AG08395 (cell line): Measurements from ENCODE around the gene TMEM234.
A peak's percentile ranks its signal among the peaks of the same experiment; 100 is the strongest.

ENCODE experiments used
- DNase-seq: peaks from one replicate; pipeline ENCODE4 v3.0.0; 2012; ENCODE audit warnings: mixed read lengths, low spot score

The TMEM234 gene

DNA sequence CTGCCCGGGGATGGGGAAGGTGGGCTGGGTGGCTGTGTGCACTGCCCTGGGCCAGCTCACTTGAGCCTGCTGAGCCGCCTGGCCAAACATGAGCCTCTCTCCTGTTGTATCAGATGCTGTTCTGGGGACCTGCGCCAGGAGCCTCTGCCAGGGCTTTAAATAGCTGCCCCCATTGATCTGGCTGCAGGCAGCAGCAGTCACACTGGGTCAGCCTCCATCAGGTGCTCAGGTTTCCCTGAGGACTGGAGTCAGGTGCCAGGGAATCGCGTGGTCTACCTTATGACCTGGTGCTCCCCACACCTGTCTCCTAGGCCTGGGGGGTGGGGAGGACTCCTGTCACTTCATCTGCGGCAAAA is 22.5 kb downstream of the TMEM234 start:
- DNase-seq: no peak

DNA sequence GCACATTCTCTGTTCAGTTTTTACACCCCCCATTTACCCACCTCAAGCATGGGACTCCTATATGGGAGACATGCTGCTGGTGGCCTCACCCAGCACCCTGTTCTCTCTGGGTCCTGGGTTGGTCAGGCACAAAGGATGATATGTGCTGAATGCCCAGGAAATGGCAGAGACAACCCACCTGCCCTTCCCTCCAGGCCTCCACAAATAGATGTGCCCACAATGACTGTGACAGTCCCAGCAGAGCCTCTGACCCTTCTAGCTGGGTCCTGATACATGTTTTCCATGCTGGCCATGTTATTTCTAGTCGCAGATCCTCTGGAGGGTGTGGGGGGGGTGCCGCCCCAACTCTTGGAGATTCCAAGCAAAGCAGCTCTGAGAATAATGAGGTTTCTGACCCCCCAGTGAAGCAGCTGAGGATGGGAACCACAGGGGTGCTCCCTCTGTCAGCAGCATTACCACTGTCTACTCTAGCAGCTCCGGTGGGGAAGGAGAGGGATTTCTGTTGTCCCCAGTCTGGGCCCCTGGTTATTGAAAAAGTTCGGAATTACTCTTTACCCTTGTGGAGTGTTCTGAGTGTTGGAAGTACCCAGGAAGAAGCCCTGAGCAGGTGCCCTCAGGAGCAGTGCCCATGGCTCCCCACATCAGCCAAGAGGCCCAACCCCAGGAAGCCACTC is 23.0 kb downstream of the TMEM234 start:
- no peak for DNase-seq

DNA sequence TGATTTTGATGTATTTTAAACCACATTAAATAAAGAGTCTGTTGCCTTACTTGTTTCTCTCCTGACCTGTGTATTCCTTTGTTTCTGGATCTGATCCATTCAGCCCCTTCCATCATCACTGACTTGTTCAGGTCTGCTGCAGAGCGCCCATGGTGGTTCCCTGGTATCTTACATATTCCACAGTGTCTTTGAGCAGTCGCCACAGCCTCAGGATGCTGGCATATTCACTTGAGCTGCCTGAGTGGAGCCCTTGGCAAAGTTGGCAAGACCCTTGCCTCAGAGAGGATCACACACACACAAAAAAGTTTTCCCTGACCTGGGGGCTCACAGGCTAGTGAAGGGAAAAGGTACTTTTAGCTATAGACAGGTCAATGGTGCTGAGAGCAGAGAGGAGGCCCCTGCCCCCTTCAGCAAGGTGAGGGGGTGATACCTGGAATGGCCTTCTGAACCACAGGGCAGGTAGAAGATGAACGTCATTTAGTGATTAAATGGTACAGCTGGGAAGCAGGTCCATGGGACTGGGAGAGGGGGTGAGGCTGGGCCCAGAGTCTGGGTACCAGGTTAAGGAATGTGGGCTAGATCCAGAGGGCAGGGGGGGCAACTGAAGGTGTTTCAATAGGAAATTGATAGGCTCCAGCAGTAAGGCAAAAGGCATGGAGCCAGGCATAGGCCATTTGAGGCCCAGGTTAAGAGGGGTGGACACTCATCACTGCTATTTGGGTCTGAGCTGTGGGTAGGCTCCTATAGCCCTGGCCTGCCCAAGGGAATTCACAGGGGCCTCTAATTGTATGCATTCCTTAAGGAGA is 23.7 kb downstream of the TMEM234 start:
- no peak for DNase-seq

DNA sequence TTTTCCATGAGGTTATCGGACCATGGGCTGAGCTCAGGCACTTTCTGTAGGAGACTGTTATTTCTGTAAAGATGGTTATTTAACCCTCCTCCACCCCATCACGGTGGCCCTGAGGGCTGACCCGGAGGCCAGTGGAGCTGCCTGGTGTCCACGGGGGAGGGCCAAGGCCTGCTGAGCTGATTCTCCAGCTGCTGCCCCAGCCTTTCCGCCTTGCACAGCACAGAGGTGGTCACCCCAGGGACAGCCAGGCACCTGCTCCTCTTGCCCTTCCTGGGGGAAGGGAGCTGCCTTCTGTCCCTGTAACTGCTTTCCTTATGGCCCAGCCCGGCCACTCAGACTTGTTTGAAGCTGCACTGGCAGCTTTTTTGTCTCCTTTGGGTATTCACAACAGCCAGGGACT is 24.3 kb downstream of the TMEM234 start:
- no peak for DNase-seq

DNA sequence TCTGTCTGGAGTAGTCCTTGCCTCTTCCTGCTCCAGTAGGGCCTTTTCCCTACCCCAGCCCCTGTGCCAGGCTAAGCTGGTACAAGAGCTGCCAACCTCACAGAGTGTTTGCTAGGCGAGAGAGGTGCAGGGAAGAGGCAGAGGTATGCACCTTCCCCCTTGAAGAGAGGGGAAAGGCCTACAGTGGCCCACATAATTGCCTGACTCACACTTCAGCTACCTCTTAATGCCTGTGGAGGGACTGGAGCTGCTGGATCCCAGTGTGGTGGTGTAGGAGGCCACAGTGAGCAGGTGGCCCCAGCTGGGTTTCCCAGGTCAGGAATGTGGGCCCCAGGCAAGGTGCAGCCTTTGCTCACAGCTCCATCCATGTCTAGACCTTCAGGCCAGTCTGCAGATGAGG is 25.1 kb downstream of the TMEM234 start:
- DNase-seq: no peak

DNA sequence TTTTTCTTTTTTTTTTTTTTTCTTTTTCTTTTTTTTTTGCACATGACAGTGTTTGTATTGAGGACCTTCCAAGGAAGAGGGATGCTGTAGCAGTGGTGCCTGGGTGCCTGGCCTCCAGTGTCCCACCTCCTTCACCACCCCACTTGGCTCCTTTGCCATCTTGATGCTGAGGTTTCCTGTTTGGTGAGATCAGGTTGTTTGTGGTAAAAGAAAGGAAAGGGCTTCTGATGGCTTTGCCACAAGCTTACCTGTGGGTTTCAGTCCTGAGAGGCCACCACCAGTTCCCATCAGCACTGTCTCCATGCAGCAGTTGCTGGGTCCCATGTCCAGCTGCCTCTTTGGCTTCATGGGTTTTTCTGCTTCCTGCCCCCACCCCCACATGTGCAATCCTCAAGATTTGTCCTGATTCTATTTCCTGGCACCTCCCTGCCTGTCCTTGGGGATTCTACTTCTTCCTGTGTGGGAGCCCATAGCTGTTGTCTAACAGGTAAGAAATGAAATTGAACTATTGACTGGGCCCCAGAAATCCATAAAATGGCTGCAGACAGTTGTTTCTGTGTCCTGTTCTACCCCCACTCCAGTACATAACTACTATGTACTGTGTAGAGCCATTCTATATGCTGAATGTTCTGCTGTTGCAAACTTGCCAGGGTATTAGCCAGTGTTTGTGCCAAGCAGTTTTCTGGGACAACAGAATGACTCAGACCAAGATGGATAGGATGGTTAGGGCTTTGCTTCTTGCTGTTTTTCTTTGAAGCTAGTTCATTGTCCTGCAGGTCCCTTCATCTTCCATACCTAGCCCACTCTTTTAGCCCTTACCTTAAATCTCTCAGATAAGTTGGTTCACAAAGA is 26.0 kb downstream of the TMEM234 start:
- peak; percentile 12 for DNase-seq

DNA sequence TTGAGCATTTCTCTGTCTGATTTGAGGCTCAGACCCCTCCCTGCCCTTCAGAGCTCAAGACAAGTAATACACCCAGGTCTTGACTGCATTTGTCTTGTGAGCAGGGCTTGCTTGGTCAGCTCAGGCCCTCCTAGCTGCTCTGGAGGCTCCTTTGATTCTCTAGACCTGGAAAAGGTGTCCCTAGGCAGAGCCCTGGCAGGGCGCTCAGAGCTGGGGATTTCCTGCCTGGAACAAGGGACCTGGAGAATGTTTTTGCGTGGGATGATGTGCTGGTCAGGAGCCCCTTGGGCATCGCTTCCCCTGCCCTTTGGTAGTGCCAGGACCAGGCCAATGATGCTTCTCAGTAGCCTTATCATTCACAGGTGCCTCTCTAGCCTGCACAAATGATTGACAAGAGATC is 26.6 kb downstream of the TMEM234 start:
- no peak for DNase-seq

DNA sequence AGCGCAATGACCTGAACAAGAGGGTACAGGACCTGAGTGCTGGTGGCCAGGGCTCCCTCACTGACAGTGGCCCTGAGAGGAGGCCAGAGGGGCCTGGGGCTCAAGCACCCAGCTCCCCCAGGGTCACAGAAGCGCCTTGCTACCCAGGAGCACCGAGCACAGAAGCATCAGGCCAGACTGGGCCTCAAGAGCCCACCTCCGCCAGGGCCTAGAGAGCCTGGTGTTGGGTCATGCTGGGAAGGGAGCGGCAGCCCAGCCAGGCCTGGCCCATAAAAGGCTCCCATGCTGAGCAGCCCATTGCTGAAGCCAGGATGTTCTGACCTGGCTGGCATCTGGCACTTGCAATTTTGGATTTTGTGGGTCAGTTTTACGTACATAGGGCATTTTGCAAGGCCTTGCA is 27.2 kb downstream of the TMEM234 start:
- no peak for DNase-seq

DNA sequence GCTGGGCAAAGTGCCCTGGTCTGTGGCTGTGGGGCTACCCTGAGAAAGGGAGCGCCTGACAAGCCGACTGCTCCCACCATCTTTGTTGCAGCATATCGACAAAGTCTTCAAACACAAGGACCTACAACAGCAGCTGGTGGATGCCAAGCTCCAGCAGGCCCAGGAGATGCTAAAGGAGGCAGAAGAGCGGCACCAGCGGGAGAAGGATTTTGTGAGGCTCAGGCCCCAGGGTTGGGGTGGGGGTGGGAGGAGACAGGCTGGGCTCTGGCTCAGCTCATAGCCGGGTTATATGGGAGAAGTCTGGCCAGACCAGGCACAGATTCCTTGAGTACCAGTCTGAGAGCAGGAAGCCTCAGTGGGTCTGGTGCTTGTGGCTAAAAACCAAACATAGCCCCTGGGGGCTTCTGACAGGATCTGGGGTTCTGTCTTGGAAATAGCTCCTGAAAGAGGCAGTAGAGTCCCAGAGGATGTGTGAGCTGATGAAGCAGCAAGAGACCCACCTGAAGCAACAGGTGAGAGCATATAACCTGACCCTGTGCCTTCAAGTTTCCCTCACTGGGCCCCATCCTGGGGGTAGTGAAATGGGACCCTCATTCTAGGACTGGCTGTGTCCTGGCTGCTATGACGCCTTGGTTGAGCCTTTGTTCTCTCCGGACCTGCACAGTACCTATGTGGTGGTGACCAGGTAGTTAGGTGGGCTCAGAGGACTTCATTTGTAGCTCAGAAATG is 29.8 kb downstream of the TMEM234 start:
- DNase-seq: no peak

DNA sequence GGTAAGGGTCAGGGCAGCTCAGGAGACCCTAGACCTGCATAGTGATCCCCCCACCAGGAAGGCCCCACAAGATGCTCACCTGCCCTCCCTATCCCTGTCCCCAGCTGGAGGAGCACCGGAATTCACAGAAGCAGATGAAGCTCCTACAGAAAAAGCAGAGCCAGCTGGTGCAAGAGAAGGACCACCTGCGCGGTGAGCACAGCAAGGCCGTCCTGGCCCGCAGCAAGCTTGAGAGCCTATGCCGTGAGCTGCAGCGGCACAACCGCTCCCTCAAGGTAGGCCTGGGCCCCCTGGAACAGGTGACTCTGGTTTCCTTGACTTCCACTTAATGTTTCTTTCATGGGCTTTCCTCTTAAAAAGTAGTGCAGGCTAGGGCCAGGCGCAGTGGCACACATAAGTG is 34.3 kb downstream of the TMEM234 start:
- no peak for DNase-seq

DNA sequence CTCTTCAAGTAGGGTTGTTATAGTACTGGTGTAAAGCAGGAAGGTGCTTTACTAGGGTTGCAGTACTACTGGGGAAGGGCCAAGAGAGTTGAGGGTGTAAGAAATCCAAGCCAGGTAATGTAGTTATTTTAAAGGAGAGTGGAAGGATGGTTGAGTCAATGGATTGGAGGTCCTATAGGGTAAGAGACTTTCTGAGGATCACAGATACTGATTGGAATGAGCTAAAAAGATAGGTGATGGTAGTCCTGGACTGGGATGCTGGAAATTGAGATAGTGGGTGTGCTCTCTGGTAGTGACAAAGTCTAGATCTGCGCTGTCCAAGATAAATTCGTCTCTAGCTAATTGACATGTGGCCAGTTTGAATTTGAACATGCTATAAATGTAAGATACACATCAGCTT is 35.7 kb downstream of the TMEM234 start:
- DNase-seq: no peak

DNA sequence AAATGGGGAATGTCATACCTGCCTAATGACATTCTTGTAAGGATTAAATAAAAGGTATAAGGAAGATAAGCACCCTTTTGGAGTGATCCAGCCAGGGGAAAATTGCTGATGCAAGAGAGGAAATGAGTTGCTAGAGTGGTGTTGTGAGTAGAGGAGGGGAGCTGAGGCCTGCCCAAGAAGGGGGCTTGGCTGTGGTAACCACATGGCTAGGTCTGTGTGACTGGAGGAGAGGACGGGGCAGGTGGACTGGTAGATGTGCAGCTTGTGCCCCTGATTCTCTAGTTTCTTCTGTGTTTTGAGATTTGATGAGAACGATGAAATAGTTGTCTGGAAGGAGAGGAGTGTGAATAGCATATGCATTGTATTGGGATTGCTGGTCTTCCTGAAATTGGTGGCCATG is 36.1 kb downstream of the TMEM234 start:
- DNase-seq: no peak

DNA sequence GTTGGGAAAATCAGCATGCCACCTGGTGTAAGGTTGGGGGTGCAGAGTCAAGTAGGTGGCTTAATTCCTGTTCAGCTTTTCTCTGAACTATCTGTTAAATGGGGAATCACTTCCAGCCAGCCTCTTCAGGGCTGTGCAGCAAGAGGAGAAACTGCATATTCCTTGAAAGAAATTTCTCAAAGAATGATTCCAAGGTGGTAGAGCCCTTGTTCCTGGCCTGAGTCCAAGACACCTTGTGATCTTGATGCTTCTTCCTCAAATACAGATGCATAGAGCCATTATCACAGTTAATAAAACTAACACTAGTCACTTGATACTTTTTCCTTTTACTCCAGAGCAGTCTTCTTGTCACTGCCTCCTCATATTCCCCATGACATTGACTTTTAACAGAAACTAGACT is 37.5 kb downstream of the TMEM234 start:
- DNase-seq: no peak

DNA sequence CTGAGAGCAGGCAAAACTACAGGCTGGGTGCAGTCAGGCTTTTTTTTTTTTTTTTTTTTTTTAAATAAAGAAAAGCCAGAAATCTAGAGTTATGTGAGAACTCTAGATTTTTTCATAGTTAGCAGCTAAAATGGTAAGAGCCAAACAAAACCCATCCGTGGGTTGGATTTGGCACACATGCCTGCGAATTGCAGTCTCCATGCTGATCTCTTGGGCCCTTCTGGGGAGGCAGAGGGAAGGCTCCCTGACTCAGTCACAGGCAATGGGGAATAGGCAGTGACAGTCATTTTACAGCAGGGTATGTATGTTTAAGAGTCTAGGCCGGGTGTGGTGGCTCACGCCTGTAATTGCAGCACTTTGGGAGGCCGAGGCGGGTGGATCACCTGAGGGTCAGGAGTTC is 40.1 kb downstream of the TMEM234 start:
- no peak for DNase-seq

DNA sequence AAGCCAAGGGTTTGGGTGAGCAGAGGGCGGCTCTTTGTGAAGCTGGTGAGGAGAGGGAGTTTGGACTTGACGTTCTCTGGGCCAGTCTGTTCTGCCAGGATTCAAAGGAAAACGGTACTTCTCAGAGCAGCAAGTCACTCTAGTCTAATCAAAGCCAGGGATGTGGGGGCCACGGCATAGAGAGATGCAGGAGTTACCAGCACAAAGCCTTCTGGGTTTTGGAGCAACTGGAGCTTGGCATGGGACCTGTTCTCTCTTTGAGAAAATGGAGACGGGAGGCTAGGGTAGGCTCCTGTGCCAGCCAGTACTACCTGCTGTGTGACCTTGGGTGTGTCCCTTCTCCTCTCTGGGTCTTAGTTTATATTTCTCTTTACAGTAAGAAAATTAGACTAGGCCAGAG is 40.6 kb downstream of the TMEM234 start:
- no peak for DNase-seq

DNA sequence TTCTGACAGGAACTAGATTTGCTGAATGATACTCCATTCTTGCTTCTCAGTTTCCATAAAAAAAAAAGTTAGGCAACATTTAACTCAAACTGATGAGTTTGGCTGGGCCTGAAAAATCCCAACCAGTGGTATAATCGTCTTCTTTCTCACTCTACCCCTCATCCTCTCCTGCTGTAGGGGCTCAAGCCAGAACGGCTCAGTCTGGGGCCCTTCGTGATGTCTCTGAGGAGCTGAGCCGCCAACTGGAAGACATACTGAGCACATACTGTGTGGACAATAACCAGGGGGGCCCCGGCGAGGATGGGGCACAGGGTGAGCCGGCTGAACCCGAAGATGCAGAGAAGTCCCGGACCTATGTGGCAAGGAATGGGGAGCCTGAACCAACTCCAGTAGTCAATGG is 41.1 kb downstream of the TMEM234 start:
- no peak for DNase-seq

DNA sequence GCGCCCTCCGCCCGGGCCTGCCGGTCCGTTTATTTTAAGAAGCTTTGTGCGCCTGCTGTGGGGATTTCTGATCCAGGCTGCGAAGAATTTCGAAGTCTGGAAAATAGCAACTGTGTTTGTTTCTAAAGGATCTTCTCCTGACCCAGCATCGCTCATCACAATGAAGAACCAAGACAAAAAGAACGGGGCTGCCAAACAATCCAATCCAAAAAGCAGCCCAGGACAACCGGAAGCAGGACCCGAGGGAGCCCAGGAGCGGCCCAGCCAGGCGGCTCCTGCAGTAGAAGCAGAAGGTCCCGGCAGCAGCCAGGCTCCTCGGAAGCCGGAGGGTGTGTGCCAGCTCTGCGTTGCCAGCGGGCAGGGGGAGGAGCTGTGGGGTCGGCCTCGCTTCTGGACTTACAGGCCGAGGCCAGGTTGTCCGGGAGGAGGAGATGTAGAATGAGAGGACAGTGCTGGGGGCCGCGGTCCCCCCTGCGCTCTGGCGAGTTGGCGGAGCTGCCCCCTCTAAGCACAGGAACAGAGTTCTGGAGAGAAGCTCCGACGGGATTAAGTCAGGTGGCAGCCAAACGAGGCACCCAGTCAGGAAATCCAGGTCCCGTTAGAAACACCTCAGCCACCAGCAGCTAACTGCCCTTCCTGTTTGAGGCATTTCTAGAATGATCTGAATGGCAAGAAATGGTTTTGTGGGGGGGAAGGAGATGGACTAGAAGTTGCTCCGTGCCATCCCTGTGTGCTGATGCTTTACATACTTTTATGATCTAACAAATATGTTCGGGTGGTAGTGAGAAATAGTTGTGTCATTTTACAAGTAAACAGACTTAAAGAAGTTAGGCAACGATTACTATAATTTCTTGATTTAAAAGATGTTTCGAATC is 41.7 kb downstream of the TMEM234 start:
- peak; percentile 55 for DNase-seq

DNA sequence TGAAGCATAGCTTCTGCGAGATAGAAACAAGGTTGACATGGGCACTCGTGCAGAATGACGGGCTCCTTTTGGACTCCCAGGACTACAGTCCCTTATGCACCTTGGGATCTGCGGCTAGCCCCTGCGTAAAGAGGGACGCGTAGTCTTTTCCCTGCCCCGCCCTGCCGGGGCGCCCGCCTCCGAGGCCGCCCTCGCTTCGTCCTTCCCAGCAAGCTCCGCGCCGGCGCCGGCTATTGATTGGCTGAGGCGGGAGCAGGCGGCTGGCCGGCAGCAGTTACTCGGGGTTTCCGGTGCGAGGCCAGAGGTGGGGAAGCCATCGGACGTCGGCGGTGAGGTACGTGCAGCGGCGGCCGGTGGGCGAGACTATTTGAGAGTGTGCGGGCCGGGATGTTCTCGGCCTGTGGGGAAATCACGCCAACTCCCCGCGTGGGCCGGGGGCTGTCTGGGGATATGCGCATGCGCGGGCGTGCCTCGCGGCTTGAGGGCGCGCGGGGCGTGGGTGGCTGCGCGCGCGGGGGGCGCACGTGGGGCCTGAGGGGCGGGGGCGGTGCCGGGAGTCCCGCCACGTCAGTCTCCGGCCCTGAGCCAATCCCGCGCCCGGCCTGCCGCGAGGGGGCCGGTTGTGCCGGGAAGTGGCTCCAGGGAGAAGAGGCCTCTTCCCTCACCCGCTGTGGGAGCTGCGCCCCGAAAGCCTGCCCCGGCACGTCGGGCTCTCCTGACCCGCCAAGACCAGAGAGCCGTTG is 42.5 kb downstream of the TMEM234 start, which contains the start of gene TXLNA:
TXLNA (plus strand) TSS at position 233 of the 743 bp plus-strand sequence. CDS start 671 bp downstream, outside the sequence.
- DNase-seq: peak; percentile 97

DNA sequence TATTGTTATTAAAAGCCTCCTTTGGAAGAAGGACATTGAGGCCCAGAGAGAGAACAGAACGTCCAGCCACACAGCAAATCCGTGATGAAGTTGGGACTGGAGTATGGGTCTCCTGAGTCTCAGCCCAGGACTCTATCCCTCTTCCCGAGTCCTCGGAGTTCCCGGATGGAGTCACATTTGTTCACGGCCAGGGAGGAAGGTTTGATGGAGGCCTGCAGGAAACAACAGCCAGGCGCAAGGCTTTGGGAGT is 43.0 kb downstream of the TMEM234 start:
- no peak for DNase-seq

DNA sequence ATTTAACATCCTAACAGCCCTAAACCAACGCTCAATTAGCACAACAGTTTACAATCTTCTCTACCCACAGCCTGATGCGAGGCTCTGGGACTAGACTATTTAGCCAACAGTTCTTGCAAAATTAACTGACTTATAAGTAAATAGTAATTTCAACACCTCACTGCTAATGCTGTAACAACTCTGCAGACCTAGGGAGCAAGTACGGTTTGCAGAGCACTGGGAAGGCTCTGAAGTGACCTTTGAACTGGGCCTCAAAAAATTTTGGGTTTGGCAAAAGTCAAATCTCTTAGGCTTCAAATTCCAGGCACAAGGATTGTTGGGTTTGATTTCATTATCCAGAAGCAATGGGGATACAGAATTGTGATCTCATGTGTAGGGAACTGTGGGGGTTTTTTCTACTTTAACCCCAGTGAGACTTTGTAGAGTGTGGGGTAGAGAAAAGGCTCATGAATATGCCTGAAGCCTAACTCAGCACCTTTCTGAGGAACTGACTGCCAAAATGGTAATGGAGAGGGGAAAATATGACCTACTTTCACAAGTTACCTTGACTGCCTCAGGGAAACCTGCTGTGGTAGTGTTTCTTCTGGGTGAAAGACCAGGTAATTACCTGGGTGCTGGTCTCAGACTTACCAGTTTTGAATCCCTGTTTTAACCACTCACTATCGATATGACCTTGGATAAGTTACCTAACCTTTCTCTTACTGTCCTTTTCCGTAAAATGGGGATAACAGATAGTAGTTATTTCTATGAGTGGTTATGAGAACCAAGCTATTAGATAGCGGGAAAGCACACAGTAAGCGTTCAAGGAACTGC is 43.6 kb downstream of the TMEM234 start:
- DNase-seq: no peak
